Measurements from ENCODE around the gene RAD51B.

Gene RAD51B

GRCh38 chr14:68606176-68606575 is 786.6 kb downstream of the RAD51B start:
- Histone ChIP-seq H3K9me3 (peaks cover 25% of the 10 kb centered on the region), H3K4me1 (peaks cover 63% of the 10 kb centered on the region), H3K4me2 (peak overlapping the region; percentile 88), H3K27me3 (no peaks in the 10 kb centered on the region), H3K9ac (peak overlapping the region; percentile 22; the same call in 1 of the 2 replicates), H3K27ac (peak overlapping the region; percentile 94), H3K4me3 (0 out of 2 replicates have a peak overlapping the region, but pooled peaks have one; percentile 9), H4K20me1 (no peaks in the 10 kb centered on the region), H3K36me3 (peaks cover 14% of the 10 kb centered on the region)
- no peak for TF ChIP-seq Cebpa-rat (IDR thresholded peaks at IDR 0.05)

- peaks cover 25% of the 10 kb centered on the region for H3K9me3 ChIP-seq
- H3K9ac ChIP-seq: peak overlapping the region; percentile 73; the same call in 1 of the 2 replicates
- TF ChIP-seq Cebpa-rat (IDR thresholded peaks at IDR 0.05): no peak
- peaks cover 14% of the 10 kb centered on the region for H3K36me3 ChIP-seq
- H3K4me2 ChIP-seq: peak overlapping the region; percentile 88
- no peaks in the 10 kb centered on the region for H4K20me1 ChIP-seq
- H3K27ac ChIP-seq: peak overlapping the region; percentile 94
- H3K4me3 ChIP-seq: no peak overlapping the region
- H3K4me1 ChIP-seq: peaks cover 63% of the 10 kb centered on the region
- no peaks in the 10 kb centered on the region for H3K27me3 ChIP-seq
Measured at GRCh38 chr14:68606644-68607043, 787.1 kb downstream of the RAD51B start.

GRCh38 chr14:68607081-68607866 is 787.7 kb downstream of the RAD51B start:
- Histone ChIP-seq H3K36me3 (peaks cover 14% of the 10 kb centered on the region), H3K4me3 (peak overlapping the region; percentile 19; the same call in 1 of the 2 replicates), H3K4me2 (peak overlapping the region; percentile 88), H4K20me1 (no peaks in the 10 kb centered on the region), H3K27ac (peak overlapping the region; percentile 94), H3K4me1 (peaks cover 68% of the 10 kb centered on the region), H3K9me3 (peaks cover 25% of the 10 kb centered on the region), H3K27me3 (no peaks in the 10 kb centered on the region), H3K9ac (peak overlapping the region; percentile 73)
- TF ChIP-seq Cebpa-rat (IDR thresholded peaks at IDR 0.05): no peak

DNA sequence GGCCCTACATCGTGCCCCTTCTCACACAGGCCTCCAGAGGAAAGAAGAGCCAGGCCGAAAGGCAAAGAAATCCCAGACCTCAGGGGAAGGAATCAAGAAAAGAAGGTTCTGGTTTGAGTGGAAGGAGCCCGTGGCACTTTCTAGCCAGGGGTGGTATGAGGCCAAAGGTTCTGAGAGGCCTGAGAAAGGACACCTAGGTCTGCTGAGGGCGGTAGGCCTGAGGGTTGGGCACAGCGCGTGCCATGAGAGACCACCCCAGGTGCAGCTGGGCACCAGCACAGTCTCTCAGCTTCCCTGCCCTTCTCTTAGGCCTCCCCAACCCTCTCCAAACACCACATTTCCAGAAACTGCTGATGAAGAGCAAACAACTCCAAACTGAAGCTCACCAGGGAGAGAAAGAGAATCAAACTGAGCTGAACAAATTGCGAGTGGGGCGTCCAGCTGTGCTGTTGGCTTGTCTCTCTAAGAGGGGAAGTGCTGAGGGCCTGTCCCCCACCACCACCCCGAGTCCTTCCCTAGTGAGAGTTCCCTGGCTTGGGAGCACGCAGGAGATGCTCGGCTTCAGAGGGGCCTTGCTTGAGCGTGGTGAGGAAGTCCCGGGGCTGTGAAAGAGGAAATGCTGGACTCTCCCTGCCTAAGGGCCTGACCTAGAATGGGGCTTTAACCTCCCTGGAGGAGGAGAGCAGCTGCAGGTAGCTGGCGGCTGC is 788.4 kb downstream of the RAD51B start:
- Histone ChIP-seq H4K20me1 (no peaks in the 10 kb centered on the region), H3K9me3 (peaks cover 29% of the 10 kb centered on the region), H3K4me2 (peak overlapping the region; percentile 88), H3K4me1 (peaks cover 69% of the 10 kb centered on the region), H3K9ac (peak overlapping the region; percentile 73), H3K27ac (peak overlapping the region; percentile 94), H3K27me3 (no peaks in the 10 kb centered on the region), H3K36me3 (peaks cover 14% of the 10 kb centered on the region), H3K4me3 (0 out of 2 replicates have a peak overlapping the region, but pooled peaks have one; percentile 19)
- no peak for TF ChIP-seq Cebpa-rat (IDR thresholded peaks at IDR 0.05)

DNA sequence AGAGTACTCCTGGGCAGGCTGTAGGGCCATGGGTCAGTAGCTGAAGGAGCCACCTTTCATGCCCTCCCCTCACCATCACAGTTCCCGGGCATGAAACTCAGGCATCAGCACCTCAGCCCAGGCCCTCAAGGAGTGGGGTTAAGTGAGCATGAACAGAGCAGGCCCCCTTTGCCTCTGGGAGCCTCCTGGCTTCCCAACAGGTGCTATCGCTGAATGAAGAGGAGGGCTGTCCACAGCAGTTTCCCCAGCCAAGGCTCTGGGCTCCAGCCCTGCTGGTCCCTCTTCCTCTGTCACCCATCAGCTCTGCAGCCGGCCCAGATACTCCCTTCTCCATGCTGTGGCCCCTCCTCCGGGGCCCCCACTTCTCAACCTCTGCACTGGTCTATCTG is 789.0 kb downstream of the RAD51B start:
- Histone ChIP-seq H3K27ac (peak overlapping the region; percentile 94), H3K36me3 (peaks cover 14% of the 10 kb centered on the region), H3K4me2 (peak overlapping the region; percentile 88), H3K9ac (peak overlapping the region; percentile 73), H3K4me1 (peaks cover 64% of the 10 kb centered on the region), H3K9me3 (peaks cover 35% of the 10 kb centered on the region), H4K20me1 (no peaks in the 10 kb centered on the region), H3K4me3 (no peak overlapping the region), H3K27me3 (no peaks in the 10 kb centered on the region)
- no peak for TF ChIP-seq Cebpa-rat (IDR thresholded peaks at IDR 0.05)

DNA sequence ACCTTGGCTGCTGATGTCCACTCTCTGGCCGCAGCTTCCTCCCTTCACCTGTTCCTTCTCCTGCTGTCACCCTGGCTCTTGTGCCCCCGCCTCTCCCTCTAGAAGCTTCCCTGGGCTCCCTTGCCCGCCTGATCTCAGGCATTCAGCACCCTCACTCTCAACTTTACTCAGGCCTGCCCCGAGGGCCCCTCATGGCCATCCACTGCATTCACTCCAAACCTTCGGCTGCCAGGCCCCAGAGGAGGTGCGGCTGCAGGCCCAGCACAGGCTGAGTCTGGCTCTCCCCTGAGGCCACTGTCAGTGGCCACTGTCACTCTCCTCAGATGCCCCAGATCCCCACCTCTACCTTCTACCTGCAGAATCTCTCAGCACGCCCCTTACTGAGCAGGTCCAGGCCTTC is 789.4 kb downstream of the RAD51B start:
- TF ChIP-seq Cebpa-rat (IDR thresholded peaks at IDR 0.05): no peak
- no peak overlapping the region for H3K4me3 ChIP-seq
- H3K36me3 ChIP-seq: peaks cover 14% of the 10 kb centered on the region
- H3K27ac ChIP-seq: peak overlapping the region; percentile 94
- H4K20me1 ChIP-seq: no peaks in the 10 kb centered on the region
- H3K9me3 ChIP-seq: peaks cover 35% of the 10 kb centered on the region
- peaks cover 60% of the 10 kb centered on the region for H3K4me1 ChIP-seq
- 0 out of 2 replicates have a peak overlapping the region, but pooled peaks have one; percentile 73 for H3K9ac ChIP-seq
- H3K4me2 ChIP-seq: peak overlapping the region; percentile 88
- no peaks in the 10 kb centered on the region for H3K27me3 ChIP-seq

DNA sequence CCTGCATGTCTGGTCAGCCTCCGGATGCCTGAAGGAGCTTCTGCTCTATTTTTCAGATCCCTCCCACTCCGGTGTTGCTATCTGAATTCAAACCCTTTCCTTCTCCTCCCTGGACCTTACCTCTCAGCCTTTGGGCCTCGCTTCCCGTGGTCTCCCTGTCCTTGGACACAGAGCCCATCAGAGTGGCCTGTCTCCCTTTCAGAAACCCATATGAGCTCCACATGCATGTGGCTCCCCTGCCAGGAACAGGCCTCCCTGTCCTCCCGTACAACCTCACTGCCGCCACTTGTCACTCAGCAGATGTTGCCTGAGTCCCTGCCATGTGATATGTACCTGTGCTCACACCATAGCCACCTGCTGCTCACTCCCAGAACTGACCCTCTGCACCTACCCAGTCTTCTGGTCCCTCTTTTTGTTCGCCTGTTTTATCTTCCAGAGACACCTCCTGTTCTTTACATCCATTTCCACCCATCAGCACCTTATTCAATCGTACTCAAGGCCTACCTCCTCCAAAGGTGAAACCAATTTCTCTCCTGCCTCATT is 790.7 kb downstream of the RAD51B start:
- Histone ChIP-seq H4K20me1 (no peaks in the 10 kb centered on the region), H3K4me2 (no peak overlapping the region), H3K4me1 (peaks cover 59% of the 10 kb centered on the region), H3K9me3 (peaks cover 35% of the 10 kb centered on the region), H3K36me3 (peaks cover 2% of the 10 kb centered on the region; the same call in 1 of the 2 replicates), H3K27ac (0 out of 2 replicates have a peak overlapping the region, but pooled peaks have one; percentile 18), H3K27me3 (no peaks in the 10 kb centered on the region), H3K9ac (no peak overlapping the region), H3K4me3 (no peak overlapping the region)
- TF ChIP-seq Cebpa-rat (IDR thresholded peaks at IDR 0.05): no peak

DNA sequence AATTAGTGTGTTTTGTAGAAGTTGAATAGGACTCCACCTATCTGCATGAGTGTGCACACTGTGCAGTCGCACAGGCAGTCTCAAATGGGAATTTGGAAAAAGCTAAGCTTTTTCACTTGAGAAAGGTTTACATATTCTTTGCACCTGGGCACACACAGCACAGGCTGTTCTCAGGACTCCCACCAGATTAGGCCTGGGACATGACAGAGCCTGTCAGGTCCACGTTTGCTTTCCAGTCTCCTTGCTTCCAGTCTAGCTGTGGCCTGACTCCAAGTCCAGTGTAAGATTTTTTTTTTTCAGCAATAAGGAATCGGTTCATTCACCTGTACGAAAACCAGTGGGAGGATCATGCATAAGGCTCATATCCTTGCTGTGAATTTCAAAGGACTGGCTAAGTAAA is 792.0 kb downstream of the RAD51B start:
- Histone ChIP-seq H3K4me3 (no peak overlapping the region), H4K20me1 (no peaks in the 10 kb centered on the region), H3K36me3 (no peaks in the 10 kb centered on the region), H3K27ac (no peak overlapping the region), H3K9ac (no peak overlapping the region), H3K4me2 (no peak overlapping the region), H3K9me3 (peaks cover 40% of the 10 kb centered on the region), H3K4me1 (peaks cover 46% of the 10 kb centered on the region), H3K27me3 (no peaks in the 10 kb centered on the region)
- TF ChIP-seq Cebpa-rat (IDR thresholded peaks at IDR 0.05): no peak

GRCh38 chr14:68612049-68612448 is 792.5 kb downstream of the RAD51B start:
- Histone ChIP-seq H3K36me3 (no peaks in the 10 kb centered on the region), H3K4me2 (no peak overlapping the region)
- TF ChIP-seq Cebpa-rat (IDR thresholded peaks at IDR 0.05): no peak

More at GRCh38 chr14:68612049-68612448, 792.5 kb downstream of the RAD51B start:
- Histone ChIP-seq H3K27me3 (no peaks in the 10 kb centered on the region), H3K4me3 (no peak overlapping the region), H3K9ac (no peak overlapping the region), H3K27ac (no peak overlapping the region), H3K4me1 (peaks cover 42% of the 10 kb centered on the region), H4K20me1 (no peaks in the 10 kb centered on the region), H3K9me3 (peaks cover 44% of the 10 kb centered on the region)
